Right lobe of liver (tissue), 6 donors: ENCODE measurements around the gene NPY1R. TPM values are rescaled to one million over a fixed set of nuclear protein-coding genes. Genes with fewer than 3 reads are reported as not detected.

Source experiments
- ATAC-seq, 4 donors: fragments of 200-7000 bp; cut with Tn5 transposase; one replicate each; pipeline ENCODE4 v1.9.1; 2020; ENCODE audit warnings: mild to moderate bottlenecking in 4 of 4, moderate library complexity in 4 of 4
- DNase-seq, 3 donors: peaks; one replicate each; pipeline ENCODE4 v3.0.0-alpha.2; 2020
- H3K27ac ChIP-seq, 3 donors: fragments of 200-600 bp; one replicate each; pipeline ENCODE4 v1.8.0; 2022
- H3K27me3 ChIP-seq, 2 donors: fragments of 200-600 bp; one replicate each; pipeline ENCODE4 v1.8.0; 2022
- H3K36me3 ChIP-seq, 4 donors: fragments of 200-600 bp; sonication (generic) in 1 of 4; one replicate each; pipeline versions ENCODE4 v1.5.1 to v1.8.0; 2017 to 2022; ENCODE audit warnings: control low read depth in 1 of 4
- H3K4me1 ChIP-seq, 4 donors: fragments of 200-600 bp; sonication (generic) in 1 of 4; one replicate each; pipeline versions ENCODE4 v1.5.1 to v1.8.0; 2017 to 2022; ENCODE audit warnings: control low read depth in 1 of 4
- H3K4me3 ChIP-seq, 3 donors: fragments of 200-600 bp; one replicate each; pipeline ENCODE4 v1.8.0; 2022
- H3K9me3 ChIP-seq, 4 donors: fragments of 200-600 bp; sonication (generic) in 1 of 4; one replicate each; pipeline versions ENCODE4 v1.5.1 to v1.8.0; 2017 to 2022; ENCODE audit warnings: control low read depth in 1 of 4
- POLR2A ChIP-seq: fragments of 450-650 bp; IDR thresholded peaks from one replicate; pipeline ENCODE4 v1.6.1; 2017; ENCODE audit warnings: antibody characterized with exemption, mild to moderate bottlenecking
- WGBS: methylation state at CpG from one replicate; pipeline ENCODE4 v1.1.6; 2018; ENCODE audit warnings: low coverage, low lambda C conversion rate; ENCODE audit not compliant: insufficient coverage; ENCODE audit errors: missing lambda C conversion rate; 5-methylcytosine and 5-hydroxymethylcytosine counted together
- intact Hi-C, 2 donors: fragments of 100-400 bp; cut with DNase I; formaldehyde crosslinking; loops; one replicate each; pipeline versions ENCODE4 v1.11.2 to v1.14.1; 2022
- total RNA-seq, 6 experiments: library from RNA; depleted of rRNA in 2 of 6; stranded (reverse); fragments of >200 nt in 2 of 6; fragmentation: NEBNext Ultra II Directional in 3 of 6; extraction: Animal tissue kit (Norgen Biotek cat#: 25700) in 3 of 6; gene quantifications; one replicate each; pipeline versions ENCODE4 v1.1.0 to v1.2.4, GENCODE V29; 2016 to 2023
- TF ChIP-seq, protein P1 (sequence below), 4 donors: fragments of 200-600 bp in 3 of 4; fragments of 450-650 bp in 1 of 4; IDR thresholded peaks; one replicate each; pipeline versions ENCODE4 v1.5.1 to v1.8.0; 2016 to 2022; ENCODE audit warnings: antibody characterized with exemption in 4 of 4, mild to moderate bottlenecking in 2 of 4
- donor health status: DM: no; HTN: yes; CAD: no.
- donor health status: DM: no; HTN: no; CAD: no.
- donor health status: DM: no; HTN: no; CAD: no.
- donor health status: DM: no; HTN: yes; CAD: no.
- donor health status: DM: no; HTN: yes; CAD: no.

The NPY1R gene
- total RNA-seq, 6 experiments from 2014 or later, result 1.6 to 6.8 (median 5.6) TPM

DNA sequence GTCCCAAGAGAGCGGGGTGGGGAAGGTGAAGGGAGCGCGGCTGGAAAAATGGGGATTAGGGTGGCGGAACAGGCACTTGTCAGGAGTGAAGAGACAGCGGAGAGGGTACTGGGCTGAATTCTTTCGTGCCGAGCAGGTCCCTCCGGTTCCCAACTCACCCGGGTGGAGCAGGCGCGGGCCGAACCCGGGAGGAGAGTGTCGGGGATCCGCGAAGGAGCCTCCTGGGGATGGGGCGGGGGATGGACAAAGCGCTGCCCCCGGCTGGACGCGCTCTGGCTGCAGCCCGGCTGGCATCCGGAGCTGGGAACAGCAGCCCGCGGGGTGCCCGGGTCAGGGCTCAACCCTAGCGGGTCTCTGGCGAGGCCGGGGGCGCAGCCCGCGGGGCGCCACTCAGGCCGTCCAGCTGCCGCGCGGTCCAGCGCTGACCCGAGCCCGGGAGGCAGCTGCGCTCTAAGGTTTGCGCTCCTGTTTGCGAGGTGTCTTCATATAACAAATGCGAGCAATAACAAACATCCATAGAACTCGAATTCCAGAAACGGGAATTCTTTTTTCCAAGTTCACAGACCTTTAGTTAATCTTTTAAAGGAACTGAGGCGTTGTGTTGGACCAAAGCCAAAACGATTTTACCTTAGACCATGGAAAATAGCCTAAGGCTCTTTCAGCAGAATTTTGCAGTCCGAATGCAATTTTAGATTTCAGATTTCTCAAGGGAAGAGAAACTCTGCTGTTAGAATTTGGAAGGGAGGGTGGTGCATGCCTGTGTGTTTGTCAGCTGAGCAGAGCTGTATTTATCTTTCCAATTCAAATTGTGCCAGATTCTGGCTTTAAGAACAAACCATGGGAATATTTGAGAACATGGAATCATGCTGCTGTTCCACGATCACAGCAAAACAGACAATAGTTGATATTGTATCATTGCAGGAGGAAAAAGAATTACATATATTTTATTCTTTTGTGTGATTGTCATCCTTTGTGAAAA lies 12.0 kb upstream of the NPY1R start:
- H3K36me3 ChIP-seq, result no peaks in the 10 kb centered on the region
- H3K9me3 ChIP-seq, result no peaks in the 10 kb centered on the region
- no peak for TF ChIP-seq POLR2A
- TF ChIP-seq, protein P1, sequence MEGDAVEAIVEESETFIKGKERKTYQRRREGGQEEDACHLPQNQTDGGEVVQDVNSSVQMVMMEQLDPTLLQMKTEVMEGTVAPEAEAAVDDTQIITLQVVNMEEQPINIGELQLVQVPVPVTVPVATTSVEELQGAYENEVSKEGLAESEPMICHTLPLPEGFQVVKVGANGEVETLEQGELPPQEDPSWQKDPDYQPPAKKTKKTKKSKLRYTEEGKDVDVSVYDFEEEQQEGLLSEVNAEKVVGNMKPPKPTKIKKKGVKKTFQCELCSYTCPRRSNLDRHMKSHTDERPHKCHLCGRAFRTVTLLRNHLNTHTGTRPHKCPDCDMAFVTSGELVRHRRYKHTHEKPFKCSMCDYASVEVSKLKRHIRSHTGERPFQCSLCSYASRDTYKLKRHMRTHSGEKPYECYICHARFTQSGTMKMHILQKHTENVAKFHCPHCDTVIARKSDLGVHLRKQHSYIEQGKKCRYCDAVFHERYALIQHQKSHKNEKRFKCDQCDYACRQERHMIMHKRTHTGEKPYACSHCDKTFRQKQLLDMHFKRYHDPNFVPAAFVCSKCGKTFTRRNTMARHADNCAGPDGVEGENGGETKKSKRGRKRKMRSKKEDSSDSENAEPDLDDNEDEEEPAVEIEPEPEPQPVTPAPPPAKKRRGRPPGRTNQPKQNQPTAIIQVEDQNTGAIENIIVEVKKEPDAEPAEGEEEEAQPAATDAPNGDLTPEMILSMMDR (IDR thresholded peaks at IDR 0.05), result no peak
- H3K27me3 ChIP-seq, result peaks cover 0 to 12% of the 10 kb centered on the region in 2 donors
- ATAC-seq (peak; percentile 34 to 63 (median 51)), DNase-seq (peak in 1 of 3 donors; percentile 19)
- peak overlapping the region in 1 of 3 donors; percentile 29 for H3K27ac ChIP-seq
- peaks cover 0 to 11% (median 2%) of the 10 kb centered on the region in 4 donors for H3K4me1 ChIP-seq
- 1% methylated on average over 33 of the region's 50 CpGs for WGBS
- peak overlapping the region; percentile 30 to 44 (median 37) for H3K4me3 ChIP-seq
- intact Hi-C loops, result no loop called here

DNA sequence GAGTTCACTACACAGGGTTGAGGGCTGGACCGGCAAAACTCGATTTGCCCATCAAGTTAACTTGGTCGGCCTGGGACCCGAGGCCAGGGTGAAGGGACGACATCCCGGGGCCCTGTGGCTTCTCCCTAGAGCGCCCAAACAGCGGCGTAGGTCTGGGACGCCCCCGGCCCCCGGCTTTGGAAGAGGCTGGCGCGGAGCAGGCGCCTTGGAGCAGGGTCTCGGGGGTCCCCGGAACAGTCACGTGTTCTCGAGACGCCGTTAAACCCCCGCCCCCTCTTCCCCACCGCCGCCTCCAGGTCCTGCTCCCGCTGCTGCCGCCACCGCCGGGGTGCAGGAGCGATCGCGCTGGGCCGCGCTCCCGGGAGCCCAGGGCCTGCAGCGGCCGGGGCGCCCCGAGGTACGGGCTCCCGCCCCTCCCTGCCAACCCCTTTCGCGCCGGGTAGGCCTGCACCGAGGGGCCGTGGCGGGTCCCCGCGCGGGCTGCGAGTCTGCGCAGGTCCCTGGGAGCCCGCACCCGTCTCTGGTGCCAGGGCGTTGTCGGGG lies 11.3 kb upstream of the NPY1R start, which contains the start of gene NPY5R:
TSS of gene NPY5R (plus strand) at position 289 of the 543 bp plus-strand sequence. CDS start 6,382 bp downstream, outside the sequence.
- H3K4me1 ChIP-seq, result peaks cover 0 to 11% (median 2%) of the 10 kb centered on the region in 4 donors
- peak in 2 of 3 donors; percentile 16 to 43 for DNase-seq
- 2% methylated on average over 11 of the region's 55 CpGs for WGBS
- peak within 1 kb of the TSS in 1 of 3 donors; percentile 29 for H3K27ac ChIP-seq
- H3K9me3 ChIP-seq, result no peaks in the 10 kb centered on the region
- H3K4me3 ChIP-seq, result peak within 1 kb of the TSS; percentile 30 to 44 (median 37)
- peak; percentile 21 to 62 (median 38) for ATAC-seq
- peaks cover 0 to 12% of the 10 kb centered on the region in 2 donors for H3K27me3 ChIP-seq
- H3K36me3 ChIP-seq, result no peaks in the 10 kb centered on the region
- intact Hi-C loops, result no loop called here
- no peak for TF ChIP-seq POLR2A
- TF ChIP-seq, protein P1 (IDR thresholded peaks at IDR 0.05), result no peak

DNA sequence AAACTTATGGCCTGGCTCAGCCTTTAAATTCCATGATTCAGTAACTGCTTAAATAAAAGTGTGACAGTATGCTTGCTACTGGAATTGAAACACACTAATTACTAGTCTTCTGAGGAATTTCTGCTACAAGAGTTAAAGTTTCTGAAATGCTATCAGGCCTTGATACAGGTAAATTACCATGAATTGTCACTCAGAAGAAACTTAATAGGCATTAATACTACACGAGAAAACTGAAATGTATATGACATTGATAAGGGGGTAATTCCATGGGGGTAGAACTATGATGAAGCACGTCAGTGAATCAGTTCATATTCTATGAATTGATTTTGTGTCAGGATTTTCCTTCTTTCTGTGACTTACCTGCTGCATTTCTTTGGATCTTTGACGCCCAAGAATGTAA lies 3.0 kb upstream of the NPY1R start:
- no peaks in the 10 kb centered on the region for H3K36me3 ChIP-seq
- no peak overlapping the region for H3K4me3 ChIP-seq
- H3K4me1 ChIP-seq, result peaks cover 0 to 11% (median 0%) of the 10 kb centered on the region in 4 donors
- ATAC-seq, result no peak
- DNase-seq, result no peak
- intact Hi-C loops, result no loop called here
- no peak for TF ChIP-seq POLR2A
- TF ChIP-seq, protein P1 (IDR thresholded peaks at IDR 0.05), result no peak
- no peaks in the 10 kb centered on the region for H3K9me3 ChIP-seq
- peaks cover 0 to 7% of the 10 kb centered on the region in 2 donors for H3K27me3 ChIP-seq
- 46% methylated on average over 3 of the region's 3 CpGs for WGBS
- no peak overlapping the region for H3K27ac ChIP-seq

DNA sequence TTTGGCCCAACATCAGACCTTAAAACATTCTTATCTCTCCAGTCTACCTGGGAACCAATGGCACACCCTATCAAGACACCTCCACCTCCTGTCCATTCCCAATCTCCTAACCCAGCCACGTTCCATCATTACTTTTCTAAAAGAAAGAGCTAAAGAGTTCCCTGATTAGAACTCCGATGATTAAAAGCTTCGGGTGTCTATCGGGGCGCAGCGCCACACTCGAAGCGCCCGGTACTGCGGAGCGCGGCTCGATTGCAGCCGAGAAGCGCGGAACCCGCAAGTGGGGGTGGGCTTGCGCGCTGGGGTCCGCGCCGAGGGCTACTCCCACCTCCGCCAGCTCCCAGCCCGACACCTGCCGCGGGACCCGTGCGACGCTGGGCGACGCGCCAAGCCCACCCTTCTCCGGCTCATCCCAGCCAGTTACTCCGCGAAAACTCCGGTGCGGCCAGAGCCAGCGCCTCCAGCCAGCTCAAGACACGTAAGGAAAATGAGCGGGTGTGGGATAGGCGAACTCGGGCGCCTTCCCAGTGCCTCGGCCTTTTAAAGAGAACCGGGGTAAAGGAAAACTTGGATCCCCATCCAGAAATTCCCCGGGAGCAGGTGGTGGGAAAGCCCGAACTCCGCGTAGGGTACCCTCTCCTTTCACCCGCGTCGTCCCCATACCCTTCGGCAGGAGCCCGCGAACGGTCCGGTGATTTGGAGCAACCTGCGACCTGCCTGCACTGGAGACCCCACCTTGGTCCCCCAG lies 593 bp downstream of the NPY1R start:
- ATAC-seq (peak; percentile 26 to 38 (median 34)), DNase-seq (peak in 2 of 3 donors; percentile 29 to 53)
- Histone ChIP-seq H3K36me3 (no peaks in the 10 kb centered on the region), H3K27me3 (peaks cover 0 to 3% of the 10 kb centered on the region in 2 donors), H3K27ac (peak overlapping the region; percentile 31 to 40 (median 39)), H3K4me1 (peaks cover 0 to 11% (median 0%) of the 10 kb centered on the region in 4 donors), H3K9me3 (no peaks in the 10 kb centered on the region), H3K4me3 (peak overlapping the region; percentile 39 to 53 (median 51))
- TF ChIP-seq POLR2A, result no peak
- TF ChIP-seq, protein P1 (IDR thresholded peaks at IDR 0.05), result no peak
- intact Hi-C loops, result no loop called here
- WGBS, result 5% methylated on average over 29 of the region's 58 CpGs
